Right cardiac atrium (tissue), 5 donors: ENCODE measurements around the gene CROCC2. TPM values are rescaled to one million over a fixed set of nuclear protein-coding genes. Genes with fewer than 3 reads are reported as not detected.
A peak's percentile ranks its signal among the peaks of the same experiment; 100 is the strongest.

Experiments
- ATAC-seq, 2 donors: fragments of 200-7000 bp; cut with Tn5 transposase; one replicate each; pipeline versions ENCODE4 v1.8.0 to v1.9.1; 2020; ENCODE audit warnings: moderate library complexity in 2 of 2, mild to moderate bottlenecking in 1 of 2
- DNase-seq, 3 donors: peaks; one replicate each; pipeline ENCODE4 v3.0.0-alpha.2; 2020
- H3K27ac ChIP-seq: one replicate; pipeline ENCODE4 v1.5.1; 2013; ENCODE audit warnings: mild to moderate bottlenecking, low read length, control low read depth, moderate library complexity
- H3K27me3 ChIP-seq: one replicate; pipeline ENCODE4 v1.6.1; 2013; ENCODE audit not compliant: control insufficient read depth, insufficient read depth
- H3K4me1 ChIP-seq: one replicate; pipeline ENCODE4 v1.6.1; 2013; ENCODE audit warnings: low read length; ENCODE audit not compliant: control insufficient read depth, insufficient read depth
- H3K4me3 ChIP-seq: one replicate; pipeline ENCODE4 v1.5.1; 2013; ENCODE audit warnings: low read length, control low read depth
- H3K9me3 ChIP-seq: one replicate; pipeline ENCODE4 v1.6.1; 2013; ENCODE audit warnings: low read length; ENCODE audit not compliant: control insufficient read depth
- WGBS: extraction: QIAGEN DNeasy Blood & Tissue Kit; methylation state at CpG from one replicate; pipeline ENCODE4 v1.1.7; 2013; 5-methylcytosine and 5-hydroxymethylcytosine counted together
- intact Hi-C, 4 donors: fragments of 100-400 bp; cut with DNase I; formaldehyde crosslinking; loops; one replicate each; pipeline versions ENCODE4 v1.11.0 to v1.14.0; 2022 to 2023
- polyA plus RNA-seq: library from polyadenylated mRNA; stranded (reverse); fragments of 200-250 nt; gene quantifications from one replicate; pipeline ENCODE4 v1.2.3, GENCODE V29; 2013
- total RNA-seq, 4 donors: library from RNA; stranded (reverse); fragmentation: NEBNext Ultra II Directional; extraction: Animal tissue kit (Norgen Biotek cat#: 25700); gene quantifications; one replicate each; pipeline ENCODE4 v1.2.1, GENCODE V29; 2021
- donor health status: healthy with polysubstance abuse.
- donor health status: DM: no; HTN: yes; CAD: no.
- donor health status: DM: no; HTN: no; CAD: no.
- donor health status: DM: no; HTN: yes; CAD: no; lungs with severe emphysema.
- donor health status: DM: yes; HTN: yes; CAD: no.

Gene CROCC2
- total and polyA plus RNA-seq, 5 donors = 0.03 TPM; not detected in 4

GRCh38 chr2:240997856-240998705 lies 91.9 kb downstream of the CROCC2 start, which contains the start of gene SNED1:
Gene SNED1 (plus strand): TSS chr2:240998618. CDS start chr2:240998838, 220 bp downstream.
- WGBS = 5% methylated on average over 61 of the region's 61 CpGs
- DNase-seq (peak; percentile 93 to 98 (median 95)), ATAC-seq (peak; percentile 87 to 88)
- intact Hi-C loops = loop anchor here in 3 of 4 donors (10.0 kb wide), 1 partner anchor 83 kb away; no protein-coding TSS in a partner anchor
- H3K27ac ChIP-seq = peak within 1 kb of the TSS; percentile 63
- peaks cover 12% of the 10 kb centered on the region for H3K4me1 ChIP-seq
- H3K9me3 ChIP-seq = no peaks in the 10 kb centered on the region
- H3K27me3 ChIP-seq = no peaks in the 10 kb centered on the region
- H3K4me3 ChIP-seq = peak within 1 kb of the TSS; percentile 73

- intact Hi-C loops = loop anchor here in 3 of 4 donors (10.0 kb wide), 1 partner anchor 84 kb away; no protein-coding TSS in a partner anchor
Observed at GRCh38 chr2:240998706-240998994, 92.5 kb downstream of the CROCC2 start.

GRCh38 chr2:240998995-240999791 lies 93.1 kb downstream of the CROCC2 start:
- Histone ChIP-seq H3K4me3 (peak overlapping the region; percentile 73), H3K27me3 (no peaks in the 10 kb centered on the region), H3K27ac (peak overlapping the region; percentile 13), H3K4me1 (peaks cover 12% of the 10 kb centered on the region), H3K9me3 (peaks cover 6% of the 10 kb centered on the region)
- peak in 2 of 3 donors; percentile 71 to 76 for DNase-seq
- intact Hi-C loops = loop anchor here in 3 of 4 donors (10.0 kb wide), 1 partner anchor 84 kb away; no protein-coding TSS in a partner anchor
- no peak for ATAC-seq
- 7% methylated on average over 71 of the region's 71 CpGs for WGBS

More at GRCh38 chr2:240998706-240998994, 92.5 kb downstream of the CROCC2 start:
- under 1% methylated on average over 51 of the region's 51 CpGs for WGBS
- Histone ChIP-seq H3K27ac (peak overlapping the region; percentile 13), H3K4me3 (peak overlapping the region; percentile 73), H3K27me3 (no peaks in the 10 kb centered on the region), H3K4me1 (peaks cover 12% of the 10 kb centered on the region), H3K9me3 (peaks cover 4% of the 10 kb centered on the region)
- ATAC-seq (no peak), DNase-seq (no peak)

GRCh38 chr2:240999873-241000541 lies 93.9 kb downstream of the CROCC2 start:
- H3K27me3 ChIP-seq = no peaks in the 10 kb centered on the region
- no peak overlapping the region for H3K27ac ChIP-seq
- peaks cover 6% of the 10 kb centered on the region for H3K9me3 ChIP-seq
- ATAC-seq (no peak), DNase-seq (no peak)
- peak overlapping the region; percentile 73 for H3K4me3 ChIP-seq
- H3K4me1 ChIP-seq = peaks cover 11% of the 10 kb centered on the region
- intact Hi-C loops = loop anchor here in 3 of 4 donors (10.0 kb wide), 1 partner anchor 85 kb away; no protein-coding TSS in a partner anchor
- 88% methylated on average over 19 of the region's 19 CpGs for WGBS

- no peaks in the 10 kb centered on the region for H3K27me3 ChIP-seq
- peaks cover 6% of the 10 kb centered on the region for H3K9me3 ChIP-seq
- no peak overlapping the region for H3K27ac ChIP-seq
- ATAC-seq (no peak), DNase-seq (no peak)
- intact Hi-C loops = no loop called here
- no peak overlapping the region for H3K4me3 ChIP-seq
- WGBS = 93% methylated on average over 9 of the region's 9 CpGs
- H3K4me1 ChIP-seq = peaks cover 8% of the 10 kb centered on the region
Observed at GRCh38 chr2:241000831-241001321, 94.7 kb downstream of the CROCC2 start.

GRCh38 chr2:241001413-241002274 lies 95.5 kb downstream of the CROCC2 start:
- intact Hi-C loops = no loop called here
- 94% methylated on average over 21 of the region's 21 CpGs for WGBS

GRCh38 chr2:241002275-241003046 lies 96.3 kb downstream of the CROCC2 start:
- peak in 1 of 3 donors; percentile 41 for DNase-seq

More at GRCh38 chr2:241001413-241002274, 95.5 kb downstream of the CROCC2 start:
- DNase-seq = no peak
- H3K9me3 ChIP-seq = peaks cover 6% of the 10 kb centered on the region
- H3K4me3 ChIP-seq = no peak overlapping the region
- peaks cover 3% of the 10 kb centered on the region for H3K4me1 ChIP-seq
- no peak overlapping the region for H3K27ac ChIP-seq
- H3K27me3 ChIP-seq = no peaks in the 10 kb centered on the region
- no peak for ATAC-seq

GRCh38 chr2:241003047-241003360 lies 96.9 kb downstream of the CROCC2 start:
- no peak overlapping the region for H3K4me3 ChIP-seq
- H3K4me1 ChIP-seq = no peaks in the 10 kb centered on the region
- H3K9me3 ChIP-seq = peaks cover 6% of the 10 kb centered on the region
- H3K27me3 ChIP-seq = no peaks in the 10 kb centered on the region
- H3K27ac ChIP-seq = no peak overlapping the region
- over 99% methylated on average over 7 of the region's 7 CpGs for WGBS
- ATAC-seq (no peak), DNase-seq (no peak)
- intact Hi-C loops = no loop called here

More at GRCh38 chr2:241002275-241003046, 96.3 kb downstream of the CROCC2 start:
- ATAC-seq = no peak
- intact Hi-C loops = no loop called here
- WGBS = 88% methylated on average over 11 of the region's 11 CpGs
- no peaks in the 10 kb centered on the region for H3K27me3 ChIP-seq
- peaks cover 3% of the 10 kb centered on the region for H3K4me1 ChIP-seq
- no peak overlapping the region for H3K27ac ChIP-seq
- no peak overlapping the region for H3K4me3 ChIP-seq
- peaks cover 6% of the 10 kb centered on the region for H3K9me3 ChIP-seq

- no peaks in the 10 kb centered on the region for H3K27me3 ChIP-seq
- intact Hi-C loops = no loop called here
- H3K4me1 ChIP-seq = no peaks in the 10 kb centered on the region
- 94% methylated on average over 2 of the region's 2 CpGs for WGBS
- H3K4me3 ChIP-seq = no peak overlapping the region
- no peak for ATAC-seq
- no peak for DNase-seq
- H3K9me3 ChIP-seq = peaks cover 6% of the 10 kb centered on the region
- no peak overlapping the region for H3K27ac ChIP-seq
Observed at GRCh38 chr2:241003369-241003768, 97.2 kb downstream of the CROCC2 start.
